ENCODE data around the gene TAPBPL.

- TF ChIP-seq, protein P1, sequence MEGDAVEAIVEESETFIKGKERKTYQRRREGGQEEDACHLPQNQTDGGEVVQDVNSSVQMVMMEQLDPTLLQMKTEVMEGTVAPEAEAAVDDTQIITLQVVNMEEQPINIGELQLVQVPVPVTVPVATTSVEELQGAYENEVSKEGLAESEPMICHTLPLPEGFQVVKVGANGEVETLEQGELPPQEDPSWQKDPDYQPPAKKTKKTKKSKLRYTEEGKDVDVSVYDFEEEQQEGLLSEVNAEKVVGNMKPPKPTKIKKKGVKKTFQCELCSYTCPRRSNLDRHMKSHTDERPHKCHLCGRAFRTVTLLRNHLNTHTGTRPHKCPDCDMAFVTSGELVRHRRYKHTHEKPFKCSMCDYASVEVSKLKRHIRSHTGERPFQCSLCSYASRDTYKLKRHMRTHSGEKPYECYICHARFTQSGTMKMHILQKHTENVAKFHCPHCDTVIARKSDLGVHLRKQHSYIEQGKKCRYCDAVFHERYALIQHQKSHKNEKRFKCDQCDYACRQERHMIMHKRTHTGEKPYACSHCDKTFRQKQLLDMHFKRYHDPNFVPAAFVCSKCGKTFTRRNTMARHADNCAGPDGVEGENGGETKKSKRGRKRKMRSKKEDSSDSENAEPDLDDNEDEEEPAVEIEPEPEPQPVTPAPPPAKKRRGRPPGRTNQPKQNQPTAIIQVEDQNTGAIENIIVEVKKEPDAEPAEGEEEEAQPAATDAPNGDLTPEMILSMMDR (IDR thresholded peaks at IDR 0.05) = no peak
- TF ChIP-seq EP300 (IDR thresholded peaks at IDR 0.05) (no peak), POLR2A (IDR thresholded peaks at IDR 0.05) (no peak)
Observed at GRCh38 chr12:6425590-6426531, 26.0 kb upstream of the TAPBPL start.

All from ovary (tissue), 3 donors.